Measurements from ENCODE around the gene OOSP4A. TPM values are rescaled to one million over a fixed set of nuclear protein-coding genes. Genes with fewer than 3 reads are reported as not detected.

Gene OOSP4A
- total and polyA plus RNA-seq, 10 of the 15 experiments (the other 5 are each of a cell fraction or from before 2014, with no cell fraction given): not detected

GRCh38 chr11:59965424-59965823 is 1.6 kb downstream of the OOSP4A start:
- SMC1A ChIA-PET (ENCODE audit: uncharacterized antibody, unreplicated experiment): no interaction called here
- POLR2A ChIA-PET: no interaction called here
- H2AFZ ChIP-seq (ENCODE audit: control insufficient read depth, low read depth, low read length): no peak overlapping the region
- no peak overlapping the region for H3K4me3 ChIP-seq
- H4K20me1 ChIP-seq (ENCODE audit: control insufficient read depth, insufficient read depth): no peaks in the 10 kb centered on the region
- in situ Hi-C loops (cut with MboI) (no loop called here), intact Hi-C loops (cut with micrococcal nuclease; ENCODE audit: unreplicated experiment) (no loop called here)
- H3K4me1 ChIP-seq (ENCODE audit: control insufficient read depth, insufficient read depth, low read length): no peaks in the 10 kb centered on the region
- no peak for ATAC-seq
- CTCF ChIA-PET: no interaction called here
- TF ChIP-seq CBFB (IDR thresholded peaks at IDR 0.05; ENCODE audit: low read depth): no peak
- no peak for TF ChIP-seq ZSCAN29 (IDR thresholded peaks at IDR 0.05)
- no peak for TF ChIP-seq HDGF (IDR thresholded peaks at IDR 0.05)
- no peak for TF ChIP-seq SPI1 (IDR thresholded peaks at IDR 0.05; ENCODE audit: borderline replicate concordance, insufficient read depth, low read depth, low read length)
- no peak for TF ChIP-seq ZNF622 (IDR thresholded peaks at IDR 0.05)
- no peak for TF ChIP-seq CHD2 (IDR thresholded peaks at IDR 0.05; ENCODE audit: borderline replicate concordance, low read depth, low read length)
- TF ChIP-seq BCL3 (IDR thresholded peaks at IDR 0.05; ENCODE audit: borderline replicate concordance, insufficient read depth, low read depth, low read length, poor library complexity, severe bottlenecking): no peak
- TF ChIP-seq PML (IDR thresholded peaks at IDR 0.05; ENCODE audit: low read length): no peak
- TF ChIP-seq ZNF217 (IDR thresholded peaks at IDR 0.05): no peak
- no peak for TF ChIP-seq NR2C1 (IDR thresholded peaks at IDR 0.05)
- TF ChIP-seq SREBF2 (IDR thresholded peaks at IDR 0.05; ENCODE audit: low read length): no peak
- no peak for TF ChIP-seq IRF4 (IDR thresholded peaks at IDR 0.05; ENCODE audit: low read depth, low read length)
- no peak for TF ChIP-seq REST (IDR thresholded peaks at IDR 0.05; ENCODE audit: low read depth, low read length)
- no peak for TF ChIP-seq ATF2 (IDR thresholded peaks at IDR 0.05; ENCODE audit: low read length)
- no peak for TF ChIP-seq PAX5 (IDR thresholded peaks at IDR 0.05; ENCODE audit: borderline replicate concordance, low read depth, low read length)
- WGBS (ENCODE audit: insufficient coverage, insufficient replicate concordance, low lambda C conversion rate, missing lambda C conversion rate): 26% methylated on average over 7 of the region's 7 CpGs
- no peak overlapping the region for H3K27ac ChIP-seq (ENCODE audit: control insufficient read depth, insufficient read depth)
- no peaks in the 10 kb centered on the region for H3K36me3 ChIP-seq (ENCODE audit: control insufficient read depth in 2 of 2, insufficient read depth in 2 of 2, low read length in 1 of 2)
- FAIRE-seq: no peak
- BruUV-seq (replicated peaks): no TSS peak
- no peaks in the 10 kb centered on the region for H3K79me2 ChIP-seq (ENCODE audit: control insufficient read depth, insufficient read depth, low read length)
- RAD21 ChIA-PET (ENCODE audit: unreplicated experiment): no interaction called here
- H3K27me3 ChIP-seq (replicated peaks in 1 of 2; ENCODE audit: control insufficient read depth in 2 of 2, insufficient read depth in 2 of 2, low read length in 1 of 2): no peaks in the 10 kb centered on the region; a peak in 1 of 4 replicates
- no peak overlapping the region for H3K4me2 ChIP-seq (ENCODE audit: control insufficient read depth, insufficient read depth)
- no peak overlapping the region for H3K9ac ChIP-seq (ENCODE audit: control insufficient read depth, insufficient read depth, low read length)
- no peak for DNase-seq (ENCODE audit: low read depth, low spot score)
- no peaks in the 10 kb centered on the region for H3K9me3 ChIP-seq (replicated peaks; ENCODE audit: control insufficient read depth, insufficient read depth, low read length)

Measured in GM12878 (cell line).